Inflammatory macrophage treated with lipopolysaccharide for 4 hours (primary cell): ENCODE measurements around the gene PDK4.
"Not testable (repeated sequence)": the region's sequence is repeated elsewhere in the genome, so short reads cannot be mapped to it uniquely, and the experiment has no call there.

ENCODE experiments used
- DNase-seq: peaks from one replicate; pipeline ENCODE4 v3.0.0-alpha.2; 2020

The PDK4 gene

GRCh38 chr7:95558864-95559263 lies 37.5 kb downstream of the PDK4 start:
- DNase-seq: no peak

DNA sequence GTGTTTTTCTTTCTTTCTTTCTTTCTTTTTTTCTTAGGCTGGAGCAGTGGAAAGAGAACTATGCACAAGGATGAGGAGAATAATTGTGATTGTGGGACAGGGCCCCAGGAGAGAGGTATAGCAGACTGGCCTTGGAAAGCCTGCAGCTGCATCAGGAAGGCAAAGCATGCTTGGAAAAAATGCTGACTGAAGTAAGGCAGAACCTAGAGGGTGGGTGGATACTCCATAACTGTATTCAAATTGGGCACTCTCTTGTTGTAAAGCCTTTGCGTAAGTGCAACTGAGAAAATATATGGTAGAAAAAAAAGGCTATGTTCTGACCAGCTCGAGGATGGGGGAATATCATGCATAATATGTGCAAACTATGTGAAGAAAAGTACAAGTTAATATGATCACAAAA lies 39.5 kb downstream of the PDK4 start:
- no peak for DNase-seq

- DNase-seq: no peak
Observed at GRCh38 chr7:95553939-95554338, 42.4 kb downstream of the PDK4 start.

DNA sequence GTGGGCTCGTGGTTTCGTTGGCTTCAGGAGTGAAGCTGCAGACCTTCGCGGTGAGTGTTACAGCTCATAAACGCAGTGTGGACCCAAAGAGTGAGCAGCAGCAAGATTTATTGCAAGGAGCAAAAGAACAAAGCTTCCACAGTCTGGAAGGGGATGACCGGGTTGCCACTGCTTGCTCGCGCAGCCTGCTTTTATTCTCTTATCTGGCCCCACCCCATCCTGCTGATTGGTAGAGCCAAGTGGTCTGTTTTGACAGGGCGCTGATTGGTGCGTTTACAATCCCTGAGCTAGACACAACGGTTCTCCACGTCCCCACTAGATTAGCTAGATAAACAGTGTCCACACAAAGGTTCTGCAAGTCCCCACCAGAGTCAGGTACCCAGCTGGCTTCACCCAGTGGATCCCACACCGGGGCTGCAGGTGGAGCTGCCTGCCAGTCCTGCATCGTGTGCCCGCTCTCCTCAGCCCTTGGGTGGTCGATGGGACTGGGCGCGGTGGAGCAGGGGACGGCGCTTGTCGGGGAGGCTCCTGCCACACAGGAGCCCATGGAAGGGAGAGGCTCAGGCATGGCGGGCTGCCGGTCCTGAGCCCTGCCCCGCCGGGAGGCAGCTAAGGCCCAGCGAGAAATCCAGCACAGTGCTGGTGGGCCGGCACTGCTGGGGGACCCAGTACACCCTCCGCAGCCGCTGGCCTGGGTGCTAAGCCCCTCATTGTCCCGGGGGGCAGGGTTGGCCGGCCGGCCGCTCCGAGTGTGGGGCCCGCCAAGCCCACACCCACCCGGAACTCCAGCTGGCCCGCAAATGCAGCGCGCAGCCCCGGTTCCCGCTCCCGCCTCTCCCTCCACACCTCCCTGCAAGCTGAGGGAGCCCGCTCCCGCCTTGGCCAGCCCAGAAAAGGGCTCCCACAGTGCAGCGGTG lies 44.0 kb downstream of the PDK4 start:
- DNase-seq: not testable (repeated sequence)

DNA sequence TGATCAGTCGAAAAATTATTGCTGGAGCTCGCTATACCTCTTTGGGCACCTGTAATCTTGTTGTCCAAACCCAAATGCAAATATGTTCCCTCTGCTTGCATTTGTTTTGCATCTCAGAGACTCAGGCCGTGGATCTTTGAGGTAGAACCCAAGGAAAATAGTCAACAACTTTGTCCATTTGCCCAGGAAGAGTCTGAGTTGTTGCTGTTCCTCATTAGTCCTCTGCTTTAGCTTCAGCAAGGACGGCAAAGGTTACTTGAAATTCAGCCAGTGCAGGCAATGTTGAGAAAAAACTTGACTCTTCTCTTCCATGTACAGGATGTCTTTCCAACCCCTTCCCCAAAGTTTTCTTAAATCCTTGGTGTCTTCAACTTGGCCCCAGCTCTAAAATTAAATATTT lies 45.8 kb downstream of the PDK4 start:
- DNase-seq: no peak

DNA sequence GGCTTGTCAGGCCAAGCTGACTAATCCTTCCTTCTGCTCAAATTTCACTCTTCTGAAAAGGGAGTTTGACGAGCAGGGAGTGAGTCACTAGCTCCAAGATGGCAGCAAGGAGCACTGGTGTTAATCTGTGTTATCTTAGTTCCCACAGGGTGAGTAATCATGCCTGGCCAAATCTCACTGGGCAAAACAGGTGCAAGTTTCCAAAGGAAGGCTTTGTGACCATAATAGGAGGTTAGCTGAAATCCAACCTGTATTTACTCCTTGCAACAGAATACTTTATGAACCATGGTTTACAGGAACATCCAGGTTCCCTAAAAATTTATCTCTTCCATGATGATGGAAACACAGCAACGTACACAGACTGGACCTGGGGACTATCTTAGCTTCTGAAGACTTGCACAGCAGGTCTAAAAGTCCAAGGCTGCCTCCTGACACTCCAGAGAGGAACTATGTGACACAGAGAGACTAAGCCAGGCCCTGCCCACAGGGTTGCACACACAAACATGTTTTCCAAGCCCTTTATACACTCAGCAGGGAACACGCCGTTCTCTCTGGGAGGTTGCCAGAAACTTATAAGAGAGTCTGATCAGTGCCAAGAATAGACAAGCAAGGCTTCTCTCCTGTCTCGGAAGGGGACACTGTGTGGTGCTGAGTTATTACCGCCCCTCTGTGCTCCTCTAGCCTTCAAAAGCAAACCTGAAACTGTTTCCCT lies 46.3 kb downstream of the PDK4 start:
- peak; percentile 38 for DNase-seq

DNA sequence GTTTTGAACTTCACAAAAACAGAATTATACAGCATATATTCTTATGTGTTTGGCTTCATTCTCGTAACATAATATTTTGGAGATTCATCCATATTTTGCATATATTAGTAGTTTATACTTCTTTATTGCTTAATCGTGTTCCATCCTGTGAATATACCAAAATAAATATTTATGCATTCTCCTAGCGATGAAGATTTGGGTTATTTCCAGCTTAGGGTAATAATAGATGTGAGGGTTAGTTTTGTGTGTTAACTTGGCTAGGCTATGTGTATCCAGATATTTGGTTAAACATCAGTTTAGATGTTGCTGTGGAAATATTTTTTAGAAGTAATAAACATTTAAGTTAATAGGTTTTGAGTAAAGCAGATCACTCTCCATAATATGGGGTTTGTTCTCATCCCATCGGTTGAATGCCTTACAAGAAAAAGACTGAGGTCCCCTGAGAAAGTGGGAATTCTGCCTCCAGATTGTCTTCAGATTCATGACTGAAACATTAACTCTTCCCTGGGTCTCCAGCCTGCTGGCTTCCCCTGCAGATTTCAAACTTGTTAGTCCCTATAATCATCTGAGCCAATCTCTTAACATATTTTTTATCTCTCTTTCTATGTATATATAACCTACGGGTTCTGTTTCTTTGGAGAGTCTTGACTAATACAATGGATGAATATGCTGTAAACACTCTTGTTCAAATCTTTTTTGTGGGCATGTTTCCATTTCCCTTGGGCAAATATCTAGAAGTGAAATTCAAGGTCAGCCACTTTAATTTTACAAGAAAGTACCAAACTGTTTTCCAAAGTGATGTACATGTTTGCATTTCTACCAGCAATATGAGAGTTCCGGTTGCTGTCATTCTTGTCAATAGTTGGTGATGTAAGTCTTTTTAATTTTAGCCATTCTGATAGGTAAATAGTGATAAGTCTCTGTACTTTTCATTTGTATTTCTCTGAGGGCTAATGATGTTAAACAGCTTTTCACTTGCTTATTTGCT lies 48.7 kb downstream of the PDK4 start:
- DNase-seq: no peak

GRCh38 chr7:95546647-95547046 lies 49.7 kb downstream of the PDK4 start:
- DNase-seq: no peak

DNA sequence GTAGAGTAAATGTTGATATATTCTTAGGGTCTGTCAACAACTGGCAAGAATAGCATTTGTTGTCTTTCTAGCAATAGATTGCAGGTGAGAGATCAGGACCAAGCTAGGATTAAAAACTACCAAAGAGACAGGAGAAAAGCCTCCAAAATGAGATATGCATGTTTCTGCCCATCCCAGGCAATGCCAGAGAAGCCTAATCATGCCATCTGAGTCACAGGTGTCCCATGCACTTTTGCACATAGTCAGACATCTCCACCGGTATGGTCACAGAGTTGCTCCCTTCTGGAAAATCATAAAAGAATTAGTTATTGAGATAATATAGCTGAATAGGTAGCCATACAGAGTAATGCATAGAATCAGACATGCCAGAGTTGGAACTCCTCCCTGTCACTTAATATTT lies 50.6 kb downstream of the PDK4 start:
- no peak for DNase-seq

GRCh38 chr7:95545007-95545615 lies 51.2 kb downstream of the PDK4 start:
- peak; percentile 55 for DNase-seq

- DNase-seq: no peak
Observed at GRCh38 chr7:95544171-95544570, 52.1 kb downstream of the PDK4 start.

DNA sequence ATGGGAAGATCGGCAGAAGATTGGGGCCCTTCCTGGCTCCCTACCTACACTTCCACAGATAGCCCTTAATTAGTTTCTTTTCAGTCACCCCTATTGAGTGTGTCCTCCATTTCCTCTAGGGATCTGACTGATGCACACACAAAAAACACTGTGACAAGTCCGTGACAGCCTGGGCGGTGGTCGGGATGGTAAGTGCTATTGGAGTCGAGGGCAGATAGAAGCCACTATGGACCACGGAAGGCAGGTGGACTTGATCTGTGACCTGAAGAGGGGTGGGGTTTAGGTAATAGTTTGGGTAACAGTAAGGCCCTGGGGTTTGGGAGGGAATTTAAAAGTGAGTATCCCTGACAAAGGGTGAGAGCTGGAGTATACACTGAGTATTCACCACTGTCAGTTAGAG lies 53.0 kb downstream of the PDK4 start:
- DNase-seq: no peak

DNA sequence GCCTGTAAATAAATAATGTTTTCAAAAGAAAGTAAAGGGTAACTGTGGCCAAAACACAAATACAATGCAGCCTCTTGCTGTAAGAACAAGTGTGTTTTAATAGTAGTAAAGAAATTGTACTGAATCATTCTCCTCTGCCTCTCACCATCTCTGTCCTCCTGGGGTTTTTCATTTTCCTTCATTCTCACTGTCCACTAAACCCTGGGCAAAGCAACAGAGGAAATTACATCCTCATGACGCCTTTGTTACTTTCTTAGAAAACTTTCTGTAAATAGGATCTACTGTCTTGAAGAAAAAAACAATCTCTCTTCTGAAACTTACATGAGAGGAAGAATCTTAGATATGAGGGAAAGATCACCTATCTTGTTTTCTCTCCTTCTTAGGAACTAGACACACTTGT lies 56.0 kb downstream of the PDK4 start:
- DNase-seq: no peak

- DNase-seq: no peak
Observed at GRCh38 chr7:95539426-95539825, 56.9 kb downstream of the PDK4 start.

- DNase-seq: no peak
Observed at GRCh38 chr7:95537468-95537867, 58.8 kb downstream of the PDK4 start.

DNA sequence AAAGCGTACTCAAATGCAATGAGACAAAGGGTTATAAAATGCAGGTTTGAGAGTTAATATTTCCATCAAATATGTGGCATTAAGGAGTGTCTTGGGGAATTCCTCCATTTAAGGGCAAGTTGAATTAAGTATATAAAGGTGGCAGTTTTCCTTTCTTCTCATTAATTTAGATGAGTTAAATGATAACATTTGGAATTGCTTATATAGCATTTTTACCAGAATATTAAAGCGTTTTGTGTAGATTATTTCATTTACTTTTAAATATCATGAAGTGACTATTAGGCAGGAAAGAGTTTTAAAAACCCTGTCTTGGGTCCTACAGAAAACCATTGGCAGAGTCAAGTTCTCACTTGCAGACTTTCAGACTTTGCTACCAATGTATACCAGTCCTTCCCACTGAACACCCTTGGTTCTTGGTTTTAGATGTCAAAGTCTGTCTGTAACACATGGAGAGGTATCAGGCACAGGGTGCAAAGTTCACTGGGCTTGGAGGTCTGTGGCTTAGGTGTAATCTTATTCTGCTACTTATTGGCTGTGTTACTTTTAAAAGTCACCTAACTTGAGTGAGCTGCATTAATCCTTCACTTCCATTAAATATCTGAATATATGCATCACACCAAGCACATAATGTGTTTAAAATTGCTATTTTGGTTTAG lies 59.5 kb downstream of the PDK4 start:
- no peak for DNase-seq

DNA sequence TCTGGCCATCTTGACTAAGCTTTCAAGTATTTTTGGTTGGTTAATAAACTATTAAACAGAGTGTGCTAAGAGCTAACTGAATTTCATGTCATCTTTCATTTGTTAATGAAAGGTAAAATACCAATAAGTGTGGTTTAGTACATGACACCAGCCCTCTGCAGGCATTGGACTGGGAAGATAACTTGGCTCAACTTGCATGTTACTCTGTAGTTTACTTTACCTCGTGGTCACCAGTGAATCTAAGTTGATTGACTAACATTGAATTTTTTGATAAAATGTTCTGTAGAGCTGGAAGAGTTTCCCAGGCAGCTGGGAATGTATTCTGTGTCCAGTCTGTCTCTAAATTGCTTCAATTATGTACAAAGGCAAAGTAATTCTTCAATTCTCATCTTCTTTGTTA lies 60.7 kb downstream of the PDK4 start:
- DNase-seq: no peak

- no peak for DNase-seq
Observed at GRCh38 chr7:95534796-95535195, 61.5 kb downstream of the PDK4 start.
